GM19455 (cell line): Measurements from ENCODE around the gene PPP6R2.

Experiments
- ATAC-seq: cut with Tn5 transposase; IDR thresholded peaks from one replicate; pipeline ENCODE4 v1.9.1; 2021; ENCODE audit not compliant: unreplicated experiment

The PPP6R2 gene, protein sequence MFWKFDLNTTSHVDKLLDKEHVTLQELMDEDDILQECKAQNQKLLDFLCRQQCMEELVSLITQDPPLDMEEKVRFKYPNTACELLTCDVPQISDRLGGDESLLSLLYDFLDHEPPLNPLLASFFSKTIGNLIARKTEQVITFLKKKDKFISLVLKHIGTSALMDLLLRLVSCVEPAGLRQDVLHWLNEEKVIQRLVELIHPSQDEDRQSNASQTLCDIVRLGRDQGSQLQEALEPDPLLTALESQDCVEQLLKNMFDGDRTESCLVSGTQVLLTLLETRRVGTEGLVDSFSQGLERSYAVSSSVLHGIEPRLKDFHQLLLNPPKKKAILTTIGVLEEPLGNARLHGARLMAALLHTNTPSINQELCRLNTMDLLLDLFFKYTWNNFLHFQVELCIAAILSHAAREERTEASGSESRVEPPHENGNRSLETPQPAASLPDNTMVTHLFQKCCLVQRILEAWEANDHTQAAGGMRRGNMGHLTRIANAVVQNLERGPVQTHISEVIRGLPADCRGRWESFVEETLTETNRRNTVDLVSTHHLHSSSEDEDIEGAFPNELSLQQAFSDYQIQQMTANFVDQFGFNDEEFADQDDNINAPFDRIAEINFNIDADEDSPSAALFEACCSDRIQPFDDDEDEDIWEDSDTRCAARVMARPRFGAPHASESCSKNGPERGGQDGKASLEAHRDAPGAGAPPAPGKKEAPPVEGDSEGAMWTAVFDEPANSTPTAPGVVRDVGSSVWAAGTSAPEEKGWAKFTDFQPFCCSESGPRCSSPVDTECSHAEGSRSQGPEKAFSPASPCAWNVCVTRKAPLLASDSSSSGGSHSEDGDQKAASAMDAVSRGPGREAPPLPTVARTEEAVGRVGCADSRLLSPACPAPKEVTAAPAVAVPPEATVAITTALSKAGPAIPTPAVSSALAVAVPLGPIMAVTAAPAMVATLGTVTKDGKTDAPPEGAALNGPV

GRCh38 chr22:50342651-50343540 lies at the start of gene PPP6R2:
Gene PPP6R2, plus strand, starts transcription at chr22:50343327. Its CDS starts 50,582 bp downstream, at chr22:50393909.
- peak; percentile 77 for ATAC-seq

GRCh38 chr22:50293441-50294318 lies 49.4 kb upstream of the PPP6R2 start:
- ATAC-seq, result no peak

- ATAC-seq, result no peak
Measured at GRCh38 chr22:50294319-50294656, 48.8 kb upstream of the PPP6R2 start.

DNA sequence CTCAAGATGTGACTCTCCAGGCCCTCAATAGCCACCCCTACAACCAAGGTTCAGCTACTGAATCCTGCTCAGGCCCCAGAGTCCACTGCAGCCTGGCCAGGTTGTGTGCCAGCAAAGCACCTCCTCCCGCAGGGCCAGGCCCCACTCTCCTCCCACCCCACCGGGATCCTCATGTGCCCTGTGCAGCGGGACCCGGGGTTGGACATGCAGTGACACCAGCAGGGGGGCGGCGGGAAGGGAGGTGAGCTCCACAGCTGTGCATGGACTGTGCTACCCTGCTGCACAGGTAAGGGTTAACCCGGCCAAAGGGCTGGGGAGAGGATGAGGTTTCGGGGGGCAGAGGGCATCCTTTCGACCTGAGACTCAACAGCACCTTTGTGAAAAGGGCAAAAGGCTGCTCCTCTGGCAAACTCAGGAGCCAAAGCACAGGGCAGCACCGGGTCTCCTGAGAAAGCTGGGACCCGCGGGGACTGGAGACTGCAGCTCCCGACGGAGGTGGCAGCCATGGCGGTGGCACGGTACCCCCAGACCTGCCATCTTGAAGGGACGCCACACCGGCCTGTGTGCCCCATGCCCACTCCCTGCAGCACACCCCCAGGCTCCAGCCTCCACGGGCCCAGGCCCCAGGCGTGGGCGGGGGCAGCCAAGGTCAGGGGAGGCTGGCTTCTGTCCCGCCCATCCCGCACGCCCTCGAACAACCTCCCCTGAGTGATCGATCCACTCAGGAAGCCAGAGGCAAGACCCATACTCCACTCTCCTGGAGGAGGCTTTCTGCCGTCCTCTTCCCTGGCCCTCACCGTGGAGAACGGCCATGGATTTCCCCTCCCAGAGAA lies 46.3 kb upstream of the PPP6R2 start:
- ATAC-seq, result no peak

GRCh38 chr22:50297510-50298265 lies 45.4 kb upstream of the PPP6R2 start:
- no peak for ATAC-seq

GRCh38 chr22:50298266-50298637 lies 44.9 kb upstream of the PPP6R2 start:
- no peak for ATAC-seq

DNA sequence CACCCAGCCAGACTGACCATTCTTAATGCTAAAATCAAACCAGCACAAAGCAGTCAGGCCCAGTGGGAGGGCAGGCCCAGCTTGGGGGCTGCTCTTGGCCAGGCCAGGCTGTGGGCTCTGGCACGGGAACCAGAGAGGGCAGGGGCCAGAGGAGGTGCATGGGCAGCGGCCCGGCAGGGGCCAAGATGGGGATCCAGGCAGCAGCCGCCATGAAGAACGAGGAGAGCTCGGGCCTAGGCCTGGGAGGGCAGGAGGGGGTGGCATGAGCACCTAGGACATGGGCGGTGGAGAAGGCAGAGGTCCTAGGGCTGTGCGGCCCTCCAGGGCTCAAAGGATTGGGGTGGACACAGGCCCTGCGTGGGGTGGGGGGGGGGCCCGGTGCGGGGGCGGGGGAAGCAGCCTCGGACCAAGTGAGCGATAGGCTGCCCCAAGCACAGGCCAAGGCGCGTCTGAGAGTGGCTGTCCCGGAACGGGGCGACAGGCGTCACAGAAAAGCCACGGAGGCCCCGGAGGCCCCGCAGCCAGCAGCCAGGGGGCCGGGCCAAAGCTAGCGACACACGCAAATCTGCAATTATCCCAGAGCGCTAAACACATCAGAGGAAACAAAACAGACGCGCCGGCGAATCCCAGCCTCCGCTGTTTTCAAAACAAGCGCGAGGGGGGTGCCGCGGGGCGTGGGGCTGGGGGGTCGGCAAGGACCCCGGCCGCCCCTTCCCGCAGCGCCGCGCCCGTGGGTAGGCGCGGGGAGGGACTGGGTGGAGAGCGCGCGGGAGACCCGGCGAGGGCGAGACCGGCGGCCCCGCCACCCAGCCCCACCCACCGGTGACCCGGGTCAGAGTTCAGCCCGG lies 44.0 kb upstream of the PPP6R2 start:
- ATAC-seq, result no peak

DNA sequence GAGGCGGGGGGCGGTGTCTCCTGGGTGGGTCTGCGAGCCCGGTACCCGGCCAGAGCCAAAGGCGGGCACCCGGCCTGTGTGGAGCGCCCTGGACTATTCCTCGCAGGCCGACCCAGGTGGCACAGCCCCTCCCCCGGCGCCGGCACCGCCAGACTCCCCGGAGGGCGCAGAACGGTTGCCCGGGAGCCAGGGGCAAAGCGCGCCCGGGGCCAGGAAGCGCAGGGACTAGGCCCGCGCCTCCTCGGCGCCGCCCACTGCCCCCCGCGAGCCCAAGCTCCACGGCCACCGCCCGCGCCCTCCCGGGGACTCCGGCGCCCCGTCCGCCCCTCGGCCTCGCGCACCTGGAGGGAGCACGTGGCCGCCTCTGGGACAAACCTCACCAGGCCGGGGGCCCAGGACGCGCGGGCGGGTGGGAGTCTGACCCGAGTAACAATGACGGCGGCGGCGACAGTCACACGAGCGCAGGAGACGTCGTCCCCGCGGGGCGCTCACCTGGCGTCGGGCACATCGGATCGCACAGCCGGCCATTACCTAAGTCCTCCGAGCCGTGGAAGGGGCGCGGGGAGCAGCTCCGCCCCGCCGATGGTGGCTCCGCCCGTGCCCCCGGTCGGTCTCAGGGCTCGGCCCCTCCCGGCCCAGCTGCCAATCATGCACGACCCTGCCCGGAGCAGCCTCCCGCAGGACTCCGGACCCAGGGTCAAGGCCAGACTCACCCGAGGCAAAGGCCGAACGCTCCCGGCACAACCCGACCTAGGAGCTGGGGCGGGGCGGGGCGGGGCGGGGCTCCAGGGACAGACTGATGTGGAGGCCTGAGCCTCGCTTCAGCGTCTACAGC lies 43.1 kb upstream of the PPP6R2 start:
- ATAC-seq, result no peak

DNA sequence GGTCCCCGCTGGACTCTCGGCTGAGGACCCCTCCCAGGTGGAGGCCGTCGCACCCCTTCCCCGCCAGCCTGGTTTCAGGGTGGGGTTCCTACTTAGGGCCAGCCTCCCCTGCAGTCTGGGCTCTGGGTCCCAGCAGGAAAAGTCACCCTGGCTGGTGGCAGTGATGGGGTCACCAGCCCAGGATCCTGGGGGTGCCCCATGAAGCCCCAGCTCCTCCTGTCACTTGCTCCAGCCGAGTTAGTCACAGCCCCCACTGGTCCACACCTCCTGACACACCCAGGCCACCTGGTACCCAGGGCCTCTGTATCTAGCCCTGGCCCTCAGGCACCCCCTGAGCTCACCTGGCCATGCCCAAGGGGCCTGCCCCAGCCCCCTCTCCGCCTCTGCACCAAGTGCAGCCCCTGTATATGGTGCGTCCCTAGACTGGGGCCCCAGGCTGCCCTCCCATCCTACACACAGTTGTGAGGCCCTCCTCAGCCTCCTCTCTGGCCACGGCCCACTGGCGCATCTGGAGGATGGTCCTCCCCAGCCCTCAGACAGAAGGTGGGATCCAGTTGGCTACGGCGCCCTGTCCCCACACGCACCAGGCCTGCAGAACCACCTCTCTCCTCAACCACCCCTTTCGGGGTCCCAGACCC lies 42.4 kb upstream of the PPP6R2 start:
- no peak for ATAC-seq

DNA sequence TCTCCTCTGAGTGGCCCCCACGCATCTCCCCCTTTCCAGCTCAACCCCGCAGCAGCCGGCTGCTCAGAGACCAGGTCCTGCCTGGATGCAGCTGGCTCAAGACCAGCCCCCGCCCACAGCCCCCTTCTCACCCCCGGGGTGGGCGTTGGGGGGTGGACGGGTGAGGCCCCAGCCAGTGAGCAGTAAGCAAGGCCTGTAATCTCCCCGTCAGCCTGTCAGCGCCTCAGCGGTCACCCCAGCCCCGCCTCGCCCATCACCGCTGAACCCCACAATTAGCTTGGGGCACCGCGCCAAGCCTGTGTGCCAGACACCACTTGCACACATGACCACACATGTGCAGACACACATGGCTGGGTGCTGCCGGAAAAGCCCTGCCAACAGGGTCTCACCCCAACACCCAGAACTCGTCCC lies 41.5 kb upstream of the PPP6R2 start:
- no peak for ATAC-seq

DNA sequence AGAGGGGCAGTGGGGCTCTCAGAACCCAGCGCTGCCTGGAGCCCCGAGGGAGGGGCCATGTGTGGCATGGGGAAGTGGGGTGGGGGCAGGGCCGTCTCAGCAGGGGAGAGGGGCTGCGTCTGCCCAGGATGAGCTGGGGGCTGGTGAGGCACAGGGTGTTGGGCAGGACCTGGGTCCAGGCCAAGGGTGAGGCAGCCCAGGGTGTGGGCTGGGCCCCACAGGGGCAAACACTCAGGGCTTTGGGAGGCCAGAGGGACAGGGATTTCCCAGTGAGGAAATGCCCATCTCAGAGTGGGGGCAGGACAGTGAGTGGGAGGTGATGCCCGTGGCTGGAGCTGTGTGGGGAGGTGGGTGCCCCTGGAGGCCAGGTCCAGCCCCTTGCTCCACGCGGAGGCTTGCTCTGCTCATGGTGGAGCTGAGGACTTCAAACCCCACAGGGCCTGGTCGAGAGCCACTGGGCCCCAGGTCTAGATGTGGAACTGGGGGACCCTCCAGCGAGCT lies 41.0 kb upstream of the PPP6R2 start:
- no peak for ATAC-seq

- no peak for ATAC-seq
Measured at GRCh38 chr22:50302564-50302963, 40.6 kb upstream of the PPP6R2 start.

DNA sequence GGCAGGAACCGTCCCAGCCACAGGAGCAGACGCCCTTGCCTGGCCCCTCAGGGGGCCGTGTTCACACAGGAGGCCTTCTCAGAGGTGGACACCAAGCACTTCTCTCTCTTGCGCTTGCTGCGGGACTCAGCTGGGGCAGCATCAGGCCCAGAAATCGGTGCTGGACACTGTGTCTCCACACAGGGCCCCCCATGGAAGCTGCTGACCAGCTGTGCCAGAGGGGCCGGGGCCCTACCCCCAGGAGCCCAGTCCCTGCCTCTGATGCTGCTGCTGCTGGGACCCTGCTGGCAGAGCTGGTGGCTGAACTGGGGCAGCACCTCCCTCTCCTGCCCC lies 39.6 kb upstream of the PPP6R2 start:
- no peak for ATAC-seq

GRCh38 chr22:50303848-50304527 lies 39.1 kb upstream of the PPP6R2 start:
- no peak for ATAC-seq

GRCh38 chr22:50304528-50305392 lies 38.4 kb upstream of the PPP6R2 start:
- no peak for ATAC-seq
